CD4-positive, alpha-beta memory T cell (primary cell): ENCODE measurements around the gene GNPDA1. TPM values are rescaled to one million over a fixed set of nuclear protein-coding genes. Genes with fewer than 3 reads are reported as not detected.

Experiments
- polyA plus RNA-seq, 2 donors: library from polyadenylated mRNA; unstranded; fragments of 300-500 nt; fragmentation: Illumina TruSeq; gene quantifications; one replicate each; pipeline ENCODE4 v1.2.3, GENCODE V29; 2021
- total RNA-seq, 2 experiments: library from RNA; stranded (reverse); gene quantifications; one replicate each; pipeline ENCODE4 v1.2.3, GENCODE V29; 2021

Gene GNPDA1
- total and polyA plus RNA-seq, 4 experiments from 2014 or later = 23.0 to 38.6 (median 24.9) TPM

Other genes starting within 250 kb of the GNPDA1 start
- gene PCDH1, start 134.6 kb downstream of the GNPDA1 start, total RNA-seq = not detected
- gene PCDH1, start 134.6 kb downstream of the GNPDA1 start, polyA plus RNA-seq = not detected
- gene DELE1, start 89.2 kb downstream of the GNPDA1 start, total RNA-seq = 10 to 100 TPM; 73.2 to 83.1 TPM
- gene DELE1, start 89.2 kb downstream of the GNPDA1 start, polyA plus RNA-seq = 10 to 100 TPM; 31.4 to 44.3 TPM
- gene PCDH12, start 54.8 kb downstream of the GNPDA1 start, total RNA-seq = not detected
- under 1 TPM; 0.13 to 0.31 TPM for gene PCDH12, start 54.8 kb downstream of the GNPDA1 start, polyA plus RNA-seq
- 10 to 100 TPM; 35.4 to 38.5 TPM for gene RNF14, start 43.9 kb downstream of the GNPDA1 start, total RNA-seq
- gene RNF14, start 43.9 kb downstream of the GNPDA1 start, polyA plus RNA-seq = 10 to 100 TPM; 52.0 TPM
- gene NDFIP1, start 95.8 kb upstream of the GNPDA1 start, total RNA-seq = 10 to 100 TPM; 73.8 to 78.4 TPM
- gene NDFIP1, start 95.8 kb upstream of the GNPDA1 start, polyA plus RNA-seq = 10 to 100 TPM; 70.0 to 98.3 TPM